Tibial nerve (tissue), 4 donors: ENCODE data around the gene MIX23.

Experiments
- EP300 ChIP-seq, 2 donors: sonication (generic); formaldehyde crosslinking; IDR thresholded peaks; one replicate each; pipeline ENCODE4 v1.6.1; 2017; ENCODE audit warnings: antibody characterized with exemption in 2 of 2, mild to moderate bottlenecking in 1 of 2
- POLR2A ChIP-seq, 2 donors: fragments of 450-650 bp; IDR thresholded peaks; one replicate each; pipeline ENCODE4 v1.6.1; 2017; ENCODE audit warnings: antibody characterized with exemption in 2 of 2, mild to moderate bottlenecking in 2 of 2, moderate library complexity in 2 of 2
- TF ChIP-seq, protein P1 (sequence below), 5 experiments: fragments of 200-600 bp in 3 of 5; fragments of 450-650 bp in 2 of 5; sonication (generic) in 3 of 5; IDR thresholded peaks; one replicate each; pipeline ENCODE4 v1.5.1; 2016 to 2019; ENCODE audit warnings: antibody characterized with exemption in 5 of 5, mild to moderate bottlenecking in 3 of 5, moderate library complexity in 2 of 5

DNA sequence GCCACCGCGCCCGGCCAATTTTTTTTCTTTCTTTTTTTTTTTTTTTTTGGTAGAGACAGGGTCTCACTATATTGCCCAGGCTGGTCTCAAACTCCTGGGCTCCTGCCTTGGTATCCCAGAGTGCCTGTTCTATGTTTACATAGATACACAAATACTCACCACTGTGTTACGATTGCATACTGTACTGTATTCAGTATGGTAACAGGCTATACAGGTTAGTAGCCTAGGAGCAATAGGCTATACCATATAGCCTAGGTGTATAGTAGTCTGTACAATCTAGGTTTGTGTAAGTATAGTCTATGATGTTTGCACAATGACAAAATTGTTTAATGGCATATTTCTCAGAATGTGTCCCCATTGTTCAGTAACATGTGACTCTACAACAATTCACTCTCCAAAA, 31.4 kb downstream of the MIX23 start:
- TF ChIP-seq, protein P1, sequence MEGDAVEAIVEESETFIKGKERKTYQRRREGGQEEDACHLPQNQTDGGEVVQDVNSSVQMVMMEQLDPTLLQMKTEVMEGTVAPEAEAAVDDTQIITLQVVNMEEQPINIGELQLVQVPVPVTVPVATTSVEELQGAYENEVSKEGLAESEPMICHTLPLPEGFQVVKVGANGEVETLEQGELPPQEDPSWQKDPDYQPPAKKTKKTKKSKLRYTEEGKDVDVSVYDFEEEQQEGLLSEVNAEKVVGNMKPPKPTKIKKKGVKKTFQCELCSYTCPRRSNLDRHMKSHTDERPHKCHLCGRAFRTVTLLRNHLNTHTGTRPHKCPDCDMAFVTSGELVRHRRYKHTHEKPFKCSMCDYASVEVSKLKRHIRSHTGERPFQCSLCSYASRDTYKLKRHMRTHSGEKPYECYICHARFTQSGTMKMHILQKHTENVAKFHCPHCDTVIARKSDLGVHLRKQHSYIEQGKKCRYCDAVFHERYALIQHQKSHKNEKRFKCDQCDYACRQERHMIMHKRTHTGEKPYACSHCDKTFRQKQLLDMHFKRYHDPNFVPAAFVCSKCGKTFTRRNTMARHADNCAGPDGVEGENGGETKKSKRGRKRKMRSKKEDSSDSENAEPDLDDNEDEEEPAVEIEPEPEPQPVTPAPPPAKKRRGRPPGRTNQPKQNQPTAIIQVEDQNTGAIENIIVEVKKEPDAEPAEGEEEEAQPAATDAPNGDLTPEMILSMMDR (IDR thresholded peaks at IDR 0.05), result no peak
- TF ChIP-seq POLR2A (IDR thresholded peaks at IDR 0.05) (no peak), EP300 (IDR thresholded peaks at IDR 0.05) (no peak)
